GM12878 (cell line): ENCODE results near the gene ATP1B2. TPM values are rescaled to one million over a fixed set of nuclear protein-coding genes. Genes with fewer than 3 reads are reported as not detected.
A peak's percentile ranks its signal among the peaks of the same experiment; 100 is the strongest.

Experiments used
- CHD1 ChIP-seq: IDR thresholded peaks from 2 replicates; pipeline ENCODE4 v1.6.1; 2012; ENCODE audit warnings: low read depth, low read length, improper control_type of control experiment
- CHD4 ChIP-seq: fragments of 200-600 bp; sonication (generic); IDR thresholded peaks from 2 replicates; pipeline ENCODE4 v1.6.1; 2016; ENCODE audit warnings: mild to moderate bottlenecking
- EGR1 ChIP-seq, 2 experiments: IDR thresholded peaks; 1 replicate in 1 of 2; 2 replicates in 1 of 2; pipeline ENCODE4 v1.6.1; 2011 to 2012; ENCODE audit warnings: low read depth in 2 of 2, low read length in 2 of 2, borderline replicate concordance in 1 of 2, mild to moderate bottlenecking in 1 of 2, moderate library complexity in 1 of 2
- EP300 ChIP-seq, 2 experiments: fragments of 150-350 bp in 1 of 2; IDR thresholded peaks; 2 replicates each; pipeline ENCODE4 v1.6.1; 2011 to 2012; ENCODE audit warnings: low read depth in 2 of 2, low read length in 2 of 2, borderline replicate concordance in 1 of 2, improper control_type of control experiment in 1 of 2, inconsistent platforms in 1 of 2; ENCODE audit not compliant: control insufficient read depth in 1 of 2
- ESRRA ChIP-seq: IDR thresholded peaks from 2 replicates; pipeline ENCODE4 v1.6.1; 2012; ENCODE audit warnings: mild to moderate bottlenecking, low read length, improper control_type of control experiment
- ETV6 ChIP-seq, 2 experiments: fragments of 450-650 bp in 1 of 2; IDR thresholded peaks in 1 of 2; conservative IDR thresholded peaks in 1 of 2; 2 replicates each; pipeline ENCODE4 v1.6.1; 2014; ENCODE audit warnings: antibody characterized with exemption in 1 of 2, borderline replicate concordance in 1 of 2, low read depth in 1 of 2, mild to moderate bottlenecking in 1 of 2, moderate library complexity in 1 of 2
- HCFC1 ChIP-seq: fragments of 150-350 bp; IDR thresholded peaks from 2 replicates; pipeline ENCODE4 v1.6.1; 2014; ENCODE audit warnings: low read length
- HDGF ChIP-seq: fragments of 450-650 bp; IDR thresholded peaks from 2 replicates; pipeline ENCODE4 v1.6.1; 2016; ENCODE audit warnings: antibody characterized with exemption
- IKZF2 ChIP-seq, 2 experiments: fragments of 450-650 bp; IDR thresholded peaks; 2 replicates each; pipeline ENCODE4 v1.6.1; 2017; ENCODE audit warnings: mild to moderate bottlenecking in 2 of 2, moderate library complexity in 2 of 2
- KLF5 ChIP-seq: fragments of 450-650 bp; IDR thresholded peaks from 2 replicates; pipeline ENCODE4 v1.6.1; 2014; ENCODE audit warnings: mild to moderate bottlenecking; ENCODE audit not compliant: partially characterized antibody
- MEF2B ChIP-seq: fragments of 450-650 bp; IDR thresholded peaks from 2 replicates; pipeline ENCODE4 v1.6.1; 2018; ENCODE audit warnings: mild to moderate bottlenecking, moderate library complexity; ENCODE audit not compliant: partially characterized antibody, poor library complexity, severe bottlenecking
- MXI1 ChIP-seq: fragments of 150-350 bp; IDR thresholded peaks from 2 replicates; pipeline ENCODE4 v1.6.1; 2011; ENCODE audit warnings: low read depth, mild to moderate bottlenecking, inconsistent platforms, low read length, improper control_type of control experiment
- NFXL1 ChIP-seq: fragments of 450-650 bp; IDR thresholded peaks from 2 replicates; pipeline ENCODE4 v1.6.1; 2017; ENCODE audit warnings: antibody characterized with exemption, mild to moderate bottlenecking, borderline replicate concordance
- PML ChIP-seq: IDR thresholded peaks from 2 replicates; pipeline ENCODE4 v1.6.1; 2012; ENCODE audit warnings: low read length, inconsistent platforms
- POLR2AphosphoS5 ChIP-seq: IDR thresholded peaks from 2 replicates; pipeline ENCODE4 v1.6.1; 2011; ENCODE audit warnings: mild to moderate bottlenecking, low read length, inconsistent platforms
- RAD51 ChIP-seq: fragments of 450-650 bp; IDR thresholded peaks from 2 replicates; pipeline ENCODE4 v1.6.1; 2016; ENCODE audit warnings: moderate library complexity, mild to moderate bottlenecking, inconsistent platforms
- RBBP5 ChIP-seq: fragments of 200-600 bp; sonication (generic); conservative IDR thresholded peaks from 2 replicates; pipeline ENCODE4 v1.6.1; 2016
- SIN3A ChIP-seq: IDR thresholded peaks from 2 replicates; pipeline ENCODE4 v1.6.1; 2012; ENCODE audit warnings: low read depth, low read length, improper control_type of control experiment
- SMAD5 ChIP-seq: IDR thresholded peaks from 2 replicates; pipeline ENCODE4 v1.6.1; 2016; ENCODE audit warnings: antibody characterized with exemption, low read depth
- SP1 ChIP-seq: IDR thresholded peaks from one replicate; pipeline ENCODE4 v1.6.1; 2011; ENCODE audit warnings: low read depth, low read length
- TARDBP ChIP-seq: IDR thresholded peaks from 2 replicates; pipeline ENCODE4 v1.6.1; 2016; ENCODE audit warnings: borderline replicate concordance
- ZZZ3 ChIP-seq: IDR thresholded peaks from 2 replicates; pipeline ENCODE4 v1.6.1; 2011; ENCODE audit warnings: low read depth; ENCODE audit not compliant: control insufficient read depth, insufficient read length
- polyA plus RNA-seq, 11 experiments: library from polyadenylated mRNA; depleted of rRNA in 4 of 11; unstranded in 6 of 11; stranded (reverse) in 5 of 11; fragments of >200 nt; fragmentation: Nextera tagmentation in 4 of 11; fragmentation: Illumina TruSeq in 1 of 11; extraction: Ambion mirVana in 4 of 11; extraction: Trizol in 1 of 11; gene quantifications; 1 replicate in 1 of 11; 2 replicates in 10 of 11; pipeline versions ENCODE4 v1.2.1 to v1.2.3, GENCODE V29; 2011 to 2016; ENCODE audit warnings: inconsistent platforms in 2 of 11, missing spikeins in 2 of 11, low read depth in 1 of 11
- total RNA-seq, 4 experiments: library from RNA; depleted of rRNA in 3 of 4; stranded (reverse); fragments of >200 nt in 3 of 4; fragmentation: Illumina TruSeq in 1 of 4; extraction: Trizol in 1 of 4; gene quantifications; 2 replicates each; pipeline versions ENCODE4 v1.2.1 to v1.2.3, GENCODE V29; 2013 to 2021
- TF ChIP-seq, protein P1 (sequence below): IDR thresholded peaks from 2 replicates; pipeline ENCODE4 v1.6.1; 2011; ENCODE audit warnings: mild to moderate bottlenecking, low read depth, low read length, moderate library complexity; ENCODE audit not compliant: insufficient replicate concordance
- TF ChIP-seq, protein P2 (sequence below): fragments of 450-650 bp; IDR thresholded peaks from 2 replicates; pipeline ENCODE4 v1.6.1; 2014; ENCODE audit warnings: mild to moderate bottlenecking
- TF ChIP-seq, protein P3 (sequence below): IDR thresholded peaks from 2 replicates; pipeline ENCODE4 v1.6.1; 2012; ENCODE audit warnings: low read depth, low read length, improper control_type of control experiment
- TF ChIP-seq, protein P4 (sequence below): IDR thresholded peaks from 2 replicates; pipeline ENCODE4 v1.6.1; 2011; ENCODE audit warnings: borderline replicate concordance, low read depth, mild to moderate bottlenecking, moderate library complexity, low read length; ENCODE audit not compliant: insufficient read depth, poor library complexity, severe bottlenecking

The ATP1B2 gene
- total and polyA plus RNA-seq, 10 of the 15 experiments (the other 5 are each of a cell fraction or from before 2014, with no cell fraction given) = 0.03 to 0.29 (median 0.15) TPM; not detected in 3

DNA sequence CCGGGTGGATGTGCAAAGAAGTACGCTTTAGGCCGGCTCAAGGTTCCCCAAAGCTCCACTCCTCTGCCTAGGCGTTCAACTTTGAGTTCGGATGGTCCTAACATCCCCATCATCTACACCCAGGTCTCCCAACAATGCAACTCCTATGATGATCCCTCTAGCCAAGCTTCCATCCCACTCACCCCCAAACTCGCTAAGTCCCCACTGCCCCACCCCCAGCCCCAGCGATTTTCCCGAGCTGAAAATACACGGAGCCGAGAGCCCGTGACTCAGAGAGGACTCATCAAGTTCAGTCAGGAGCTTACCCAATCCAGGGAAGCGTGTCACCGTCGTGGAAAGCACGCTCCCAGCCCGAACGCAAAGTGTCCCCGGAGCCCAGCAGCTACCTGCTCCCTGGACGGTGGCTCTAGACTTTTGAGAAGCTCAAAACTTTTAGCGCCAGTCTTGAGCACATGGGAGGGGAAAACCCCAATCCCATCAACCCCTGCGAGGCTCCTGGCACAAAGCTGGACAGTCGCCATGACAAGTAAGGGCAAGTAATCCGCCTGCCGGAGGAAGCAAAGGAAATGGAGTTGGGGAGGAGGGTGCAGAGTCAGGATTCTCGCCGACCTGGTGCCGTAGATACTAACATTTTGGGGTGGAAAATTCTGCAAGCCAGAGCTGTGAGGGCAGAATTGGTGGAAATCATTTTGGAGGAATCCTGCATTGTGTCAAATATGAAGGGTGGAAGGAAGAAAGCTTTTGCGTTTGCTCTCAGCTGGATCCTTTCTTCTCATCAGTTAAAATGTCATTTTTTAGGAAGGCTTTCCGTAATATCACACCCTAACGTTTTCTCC, 36.6 kb downstream of the ATP1B2 start, which contains the start of gene TP53 (continued):
- TF ChIP-seq HCFC1 (peak; percentile 88), POLR2AphosphoS5 (peak; percentile 99), CHD4 (no peak), HDGF (no peak), TARDBP (peak; percentile 80; the same call in 1 of the 2 replicates), IKZF2 (IDR thresholded peaks at IDR 0.05) (peak in 1 of 2 experiments; percentile 11; a peak in 1 of 4 replicates), MXI1 (peak; percentile 95), ESRRA (no peak), MEF2B (no peak), SMAD5 (peak; percentile 82; the same call in 1 of the 2 replicates), EP300 (IDR thresholded peaks at IDR 0.05; ENCODE audit: borderline replicate concordance in 1 of 2, control insufficient read depth in 1 of 2, low read depth in 2 of 2, low read length in 2 of 2) (no peak), KLF5 (no peak), EGR1 (IDR thresholded peaks at IDR 0.05; ENCODE audit: borderline replicate concordance in 1 of 2, low read depth in 2 of 2, low read length in 2 of 2) (0 out of 3 replicates have a peak, but pooled peaks of 1 of the 2 experiments have one; percentile 5), RBBP5 (no peak), ETV6 (conservative IDR thresholded peaks at IDR 0.05 in 1 of 2, IDR thresholded peaks at IDR 0.05 in 1 of 2; ENCODE audit: borderline replicate concordance in 1 of 2, low read depth in 1 of 2) (no peak), PML (peak; percentile 83), ZZZ3 (no peak), SIN3A (peak; percentile 95), RAD51 (peak; percentile 62), SP1 (peak; percentile 31), CHD1 (no peak; the same call in 1 of the 2 replicates), NFXL1 (no peak)
- TF ChIP-seq, protein P1, sequence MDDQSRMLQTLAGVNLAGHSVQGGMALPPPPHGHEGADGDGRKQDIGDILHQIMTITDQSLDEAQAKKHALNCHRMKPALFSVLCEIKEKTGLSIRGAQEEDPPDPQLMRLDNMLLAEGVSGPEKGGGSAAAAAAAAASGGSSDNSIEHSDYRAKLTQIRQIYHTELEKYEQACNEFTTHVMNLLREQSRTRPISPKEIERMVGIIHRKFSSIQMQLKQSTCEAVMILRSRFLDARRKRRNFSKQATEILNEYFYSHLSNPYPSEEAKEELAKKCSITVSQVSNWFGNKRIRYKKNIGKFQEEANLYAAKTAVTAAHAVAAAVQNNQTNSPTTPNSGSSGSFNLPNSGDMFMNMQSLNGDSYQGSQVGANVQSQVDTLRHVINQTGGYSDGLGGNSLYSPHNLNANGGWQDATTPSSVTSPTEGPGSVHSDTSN = no peak
- TF ChIP-seq, protein P2, sequence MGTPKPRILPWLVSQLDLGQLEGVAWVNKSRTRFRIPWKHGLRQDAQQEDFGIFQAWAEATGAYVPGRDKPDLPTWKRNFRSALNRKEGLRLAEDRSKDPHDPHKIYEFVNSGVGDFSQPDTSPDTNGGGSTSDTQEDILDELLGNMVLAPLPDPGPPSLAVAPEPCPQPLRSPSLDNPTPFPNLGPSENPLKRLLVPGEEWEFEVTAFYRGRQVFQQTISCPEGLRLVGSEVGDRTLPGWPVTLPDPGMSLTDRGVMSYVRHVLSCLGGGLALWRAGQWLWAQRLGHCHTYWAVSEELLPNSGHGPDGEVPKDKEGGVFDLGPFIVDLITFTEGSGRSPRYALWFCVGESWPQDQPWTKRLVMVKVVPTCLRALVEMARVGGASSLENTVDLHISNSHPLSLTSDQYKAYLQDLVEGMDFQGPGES = 0 out of 2 replicates have a peak, but pooled peaks have one; percentile 27
- TF ChIP-seq, protein P3, sequence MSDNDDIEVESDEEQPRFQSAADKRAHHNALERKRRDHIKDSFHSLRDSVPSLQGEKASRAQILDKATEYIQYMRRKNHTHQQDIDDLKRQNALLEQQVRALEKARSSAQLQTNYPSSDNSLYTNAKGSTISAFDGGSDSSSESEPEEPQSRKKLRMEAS = peak; percentile 88
- TF ChIP-seq, protein P4, sequence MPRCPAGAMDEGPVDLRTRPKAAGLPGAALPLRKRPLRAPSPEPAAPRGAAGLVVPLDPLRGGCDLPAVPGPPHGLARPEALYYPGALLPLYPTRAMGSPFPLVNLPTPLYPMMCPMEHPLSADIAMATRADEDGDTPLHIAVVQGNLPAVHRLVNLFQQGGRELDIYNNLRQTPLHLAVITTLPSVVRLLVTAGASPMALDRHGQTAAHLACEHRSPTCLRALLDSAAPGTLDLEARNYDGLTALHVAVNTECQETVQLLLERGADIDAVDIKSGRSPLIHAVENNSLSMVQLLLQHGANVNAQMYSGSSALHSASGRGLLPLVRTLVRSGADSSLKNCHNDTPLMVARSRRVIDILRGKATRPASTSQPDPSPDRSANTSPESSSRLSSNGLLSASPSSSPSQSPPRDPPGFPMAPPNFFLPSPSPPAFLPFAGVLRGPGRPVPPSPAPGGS = peak; percentile 63
